Lower leg skin (tissue), 3 donors: ENCODE measurements around the gene KCNE3.

Source experiments
- CTCF ChIP-seq, 3 donors: fragments of 450-650 bp; IDR thresholded peaks; one replicate each; pipeline ENCODE4 v1.5.1; 2016; ENCODE audit warnings: antibody characterized with exemption in 3 of 3, mild to moderate bottlenecking in 3 of 3, moderate library complexity in 2 of 3
- POLR2A ChIP-seq, 2 donors: fragments of 450-650 bp; IDR thresholded peaks; one replicate each; pipeline ENCODE4 v1.6.1; 2016 to 2017; ENCODE audit warnings: antibody characterized with exemption in 2 of 2, mild to moderate bottlenecking in 1 of 2, moderate library complexity in 1 of 2

DNA sequence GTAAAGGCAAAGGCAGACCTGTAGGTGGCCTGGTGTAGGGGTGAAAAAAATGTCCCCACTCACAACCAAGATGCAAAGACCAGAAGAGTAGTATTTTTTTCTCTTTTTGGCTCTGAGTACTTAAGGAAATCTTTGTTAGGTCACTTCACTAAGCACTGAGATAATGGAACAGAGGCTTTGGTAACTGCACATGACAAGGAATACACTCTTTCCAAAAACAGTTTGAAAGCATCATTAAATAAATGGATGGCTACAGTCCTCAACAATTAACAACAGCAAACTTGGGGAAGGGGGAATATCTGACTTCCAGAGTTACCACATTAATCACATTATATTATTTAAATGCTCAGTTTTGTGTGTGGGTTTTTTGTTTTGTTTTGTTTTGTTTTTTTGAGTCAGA is 42.2 kb downstream of the KCNE3 start:
- no peak for TF ChIP-seq CTCF (IDR thresholded peaks at IDR 0.05)
- no peak for TF ChIP-seq POLR2A (IDR thresholded peaks at IDR 0.05)
